Activated CD8-positive, alpha-beta memory T cell treated with anti-CD3 and anti-CD28 coated beads, Interleukin-2, amount 50 U/mL, for 48 hours (primary cell): Measurements from ENCODE around the gene LBHD2.

Experiments used
- DNase-seq: peaks from one replicate; pipeline ENCODE4 v3.0.0-alpha.2; 2020

The LBHD2 gene

GRCh38 chr14:103068351-103069073, 15.5 kb upstream of the LBHD2 start:
- DNase-seq = no peak

GRCh38 chr14:103070263-103070885, 13.6 kb upstream of the LBHD2 start:
- no peak for DNase-seq

DNA sequence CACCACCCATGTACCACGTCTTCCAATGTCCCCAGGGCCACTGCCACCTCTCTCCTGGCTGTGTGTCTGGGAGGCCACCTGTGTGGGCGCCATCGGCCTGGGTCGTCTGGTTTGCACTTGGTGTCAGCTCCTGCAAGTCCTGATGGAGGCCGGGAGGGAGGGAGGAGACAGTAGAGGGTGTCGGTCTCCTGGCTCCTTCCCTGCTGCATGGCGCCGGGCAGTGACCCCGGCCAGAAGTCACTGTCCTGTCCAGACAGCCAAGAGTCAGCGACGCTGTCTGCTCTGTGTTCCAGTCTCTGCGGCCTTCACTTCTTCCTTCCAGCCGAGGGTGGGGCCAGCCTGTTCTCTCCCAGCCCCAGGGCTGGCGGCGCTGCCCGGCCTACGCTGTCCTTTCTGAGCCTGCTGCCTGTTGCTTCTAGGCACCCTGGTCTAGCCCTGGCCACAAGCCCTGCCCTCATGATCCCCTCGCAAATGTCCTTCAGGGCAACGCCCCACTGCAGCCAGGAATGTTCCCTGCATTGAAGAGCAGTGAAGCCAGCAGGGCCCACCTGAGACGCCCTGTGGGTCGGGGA, 13.0 kb upstream of the LBHD2 start:
- DNase-seq = no peak

- no peak for DNase-seq
Measured at GRCh38 chr14:103071544-103072251, 12.3 kb upstream of the LBHD2 start.

DNA sequence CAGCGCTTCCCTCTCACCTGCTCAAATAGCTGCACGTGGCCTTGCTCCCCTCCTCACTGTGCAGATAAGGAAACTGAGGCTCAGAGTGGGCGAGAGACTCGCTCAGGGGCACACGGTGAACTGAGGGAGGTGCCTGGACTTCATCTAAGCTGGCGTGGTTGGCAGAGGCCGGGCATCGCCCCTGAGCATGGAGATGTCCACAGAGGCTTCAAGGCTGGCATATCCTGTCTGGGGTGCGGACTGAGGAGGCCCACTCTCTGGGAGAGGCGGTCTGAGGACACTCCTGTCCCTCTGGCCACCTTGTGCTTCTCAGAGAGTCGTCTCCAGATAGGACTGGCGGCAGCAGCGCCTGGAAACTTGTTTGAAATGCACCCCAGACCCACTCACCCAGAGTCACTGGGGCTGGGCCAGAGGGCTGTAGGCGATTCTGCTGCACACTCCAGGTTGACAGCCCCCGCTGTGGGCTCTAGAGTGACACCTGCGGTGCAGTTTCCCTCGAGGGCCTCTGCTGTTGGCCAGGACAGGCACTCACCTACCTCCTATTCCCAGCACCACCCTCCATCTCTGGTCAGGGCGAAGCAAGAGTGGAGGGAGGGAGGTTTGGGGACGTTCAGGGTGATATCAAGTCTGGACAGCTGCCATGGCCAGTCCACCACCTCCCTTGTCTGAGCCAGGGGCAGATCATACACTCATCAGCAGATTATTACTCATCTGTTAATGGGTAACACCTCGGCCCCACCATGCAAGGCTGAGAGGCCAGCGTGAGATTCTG, 11.2 kb upstream of the LBHD2 start:
- DNase-seq = no peak

- no peak for DNase-seq
Measured at GRCh38 chr14:103073367-103073875, 10.6 kb upstream of the LBHD2 start.

DNA sequence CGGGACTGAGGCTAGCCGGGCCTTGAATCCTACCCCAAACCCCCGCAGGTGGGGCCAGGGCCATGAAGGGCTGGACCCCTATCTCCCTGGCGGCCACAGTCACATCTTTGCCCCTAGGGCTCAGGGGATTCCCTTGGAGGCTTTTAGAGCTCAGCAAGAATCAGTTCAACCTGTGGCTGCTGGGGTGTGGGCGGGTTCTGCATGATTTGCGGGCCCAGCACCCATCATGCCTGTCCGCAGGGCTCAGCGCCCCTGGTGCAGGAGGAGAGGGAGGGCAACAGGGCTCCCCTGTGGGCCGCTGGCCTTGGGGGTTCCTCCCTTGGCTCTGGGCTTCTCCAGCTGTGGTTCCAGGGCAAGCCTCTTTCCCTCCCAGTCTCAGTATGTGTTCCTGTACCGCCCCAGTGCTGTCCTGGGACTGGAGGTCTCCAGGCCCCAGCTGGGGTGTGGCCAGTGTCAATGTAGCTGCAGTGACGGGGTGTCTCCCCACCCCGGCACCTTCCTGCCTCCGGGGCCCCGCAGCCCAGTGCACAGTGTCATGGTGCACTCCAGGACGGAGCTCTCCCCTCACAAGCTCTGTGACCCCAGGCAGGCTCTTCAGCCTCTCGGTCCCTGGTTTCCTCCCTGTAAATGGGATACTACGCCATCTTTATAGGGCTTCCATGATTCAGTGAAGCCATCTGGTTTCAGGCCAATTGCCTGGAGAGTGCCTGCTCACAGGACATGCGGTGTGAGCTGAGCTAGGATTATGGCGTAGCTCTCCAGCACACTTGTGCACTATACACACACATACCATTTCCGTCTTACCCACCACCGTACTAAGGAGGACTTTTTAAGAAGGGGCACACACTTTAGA, 9.9 kb upstream of the LBHD2 start:
- DNase-seq = no peak

- DNase-seq = peak; percentile 70
Measured at GRCh38 chr14:103074729-103075367, 9.2 kb upstream of the LBHD2 start.

DNA sequence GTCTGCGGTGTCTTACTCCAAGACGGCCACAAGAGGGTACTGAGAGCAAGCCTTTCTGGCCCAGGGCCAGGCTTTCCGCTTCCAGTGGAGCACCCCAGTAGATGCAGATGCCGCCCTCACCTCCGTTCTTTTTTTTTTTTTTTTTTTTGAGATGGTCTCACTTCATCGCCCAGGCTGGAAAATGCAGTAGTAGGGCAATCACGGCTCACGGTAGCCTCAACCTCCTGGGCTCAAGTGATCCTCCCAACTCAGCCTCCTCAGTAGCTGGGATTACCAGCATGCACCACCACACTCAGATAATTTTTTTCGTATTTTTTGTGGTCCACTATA, 5.6 kb upstream of the LBHD2 start:
- peak; percentile 84 for DNase-seq

- no peak for DNase-seq
Measured at GRCh38 chr14:103078860-103079587, 5.0 kb upstream of the LBHD2 start.

- DNase-seq = no peak
Measured at GRCh38 chr14:103081951-103082350, 2.1 kb upstream of the LBHD2 start.

GRCh38 chr14:103085106-103086091, 1.4 kb downstream of the LBHD2 start:
- no peak for DNase-seq

- DNase-seq = no peak
Measured at GRCh38 chr14:103086771-103087342, 2.8 kb downstream of the LBHD2 start.

DNA sequence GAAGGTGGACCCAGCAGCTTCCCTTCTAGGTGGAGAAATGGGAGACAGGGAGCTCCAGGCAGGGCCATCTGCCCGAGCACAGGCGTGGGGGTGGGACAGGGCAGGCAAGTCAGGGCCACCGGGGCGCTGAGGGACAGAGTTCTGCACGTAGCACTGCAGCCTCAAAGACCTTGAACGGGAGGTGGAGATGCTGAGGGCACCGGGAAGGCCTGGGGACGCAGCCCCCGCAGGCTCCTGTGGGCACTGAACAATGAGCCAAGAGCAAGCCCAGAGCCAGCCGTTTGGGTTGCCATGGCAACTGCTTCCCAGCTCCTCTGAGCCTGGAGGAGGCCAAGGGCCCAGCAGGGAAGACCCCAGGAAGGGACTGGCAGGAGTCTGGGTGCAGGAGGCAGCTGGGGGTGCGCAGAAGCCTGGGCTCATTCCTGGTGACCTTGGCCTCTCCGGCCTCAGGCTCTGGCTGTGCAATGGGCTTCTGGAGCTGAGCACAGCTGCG, 3.4 kb downstream of the LBHD2 start:
- DNase-seq = no peak

GRCh38 chr14:103088921-103089320, 4.9 kb downstream of the LBHD2 start:
- DNase-seq = no peak

DNA sequence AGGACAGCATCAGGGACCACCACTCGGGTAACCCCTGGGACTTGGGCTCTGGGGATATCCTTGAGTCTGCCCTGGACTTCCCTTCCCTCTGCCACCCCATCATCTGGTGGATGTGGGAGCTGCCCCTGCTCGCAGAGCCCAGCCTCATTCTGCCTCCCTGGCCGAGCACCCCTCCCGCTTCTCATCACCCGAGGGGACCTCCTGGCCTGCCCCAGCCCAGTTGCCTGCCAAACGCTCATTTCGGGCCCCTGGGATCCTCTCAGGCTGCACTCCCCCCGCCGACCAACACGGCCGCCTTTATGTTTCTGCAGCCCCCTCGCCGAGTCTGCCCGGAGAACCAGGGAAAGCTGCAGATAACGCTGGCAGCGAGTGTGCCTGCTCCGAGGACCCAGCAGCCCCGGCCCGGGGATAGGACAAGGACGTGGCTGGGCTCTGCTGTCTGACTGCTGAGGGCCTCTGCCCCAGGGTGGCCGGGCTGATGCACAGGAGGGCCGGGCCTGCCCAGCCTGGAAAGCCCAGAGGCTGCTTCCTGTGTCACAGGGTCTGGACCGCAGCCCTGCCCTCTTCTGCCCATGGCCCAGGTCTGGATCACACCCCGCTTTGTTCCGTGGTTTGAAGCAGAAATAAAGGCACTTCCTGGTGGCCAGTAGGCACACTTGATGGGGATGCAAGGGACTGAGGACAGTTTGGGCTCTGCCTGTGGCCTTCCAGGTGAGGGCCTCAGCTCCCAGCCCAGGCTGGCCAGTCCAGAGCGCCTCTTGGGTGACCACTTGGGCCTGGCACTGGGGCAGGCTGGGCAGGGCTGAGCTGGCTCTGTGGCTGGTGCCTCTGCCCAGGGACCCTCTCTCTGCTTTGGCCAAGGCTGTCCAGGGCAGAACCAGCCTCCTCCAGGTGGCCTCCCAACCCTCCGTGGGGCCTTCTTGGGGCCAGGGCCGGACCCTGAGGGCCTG, 5.7 kb downstream of the LBHD2 start:
- no peak for DNase-seq

DNA sequence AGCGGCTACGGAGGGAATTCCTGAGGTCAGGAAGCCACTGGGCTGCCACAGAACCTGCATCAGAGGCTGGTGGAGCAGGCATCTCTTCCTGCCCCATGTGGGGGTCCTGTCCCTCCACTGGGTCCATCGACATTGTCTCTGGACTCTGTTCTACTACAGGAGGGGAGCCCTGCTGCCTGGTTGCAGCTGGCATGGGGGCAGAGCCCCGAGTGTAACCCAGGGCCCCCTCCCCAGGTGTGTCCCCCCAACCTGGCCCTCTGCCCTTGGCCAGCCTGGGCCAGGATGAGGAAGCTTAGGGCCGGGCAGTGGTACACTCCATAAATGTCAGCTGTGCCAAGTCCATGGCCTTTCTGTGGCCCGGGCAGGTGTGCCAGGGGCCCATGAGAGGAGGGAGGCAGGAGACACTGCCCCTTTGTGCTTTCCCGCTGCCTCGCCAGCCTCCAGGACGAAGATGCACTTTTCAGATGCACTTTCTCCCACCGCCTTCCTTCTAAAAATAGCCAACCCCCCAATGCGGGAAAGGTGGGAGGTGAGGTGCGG, 6.5 kb downstream of the LBHD2 start:
- no peak for DNase-seq
